H9 (cell line): ENCODE data around the gene FOXO1. TPM values are rescaled to one million over a fixed set of nuclear protein-coding genes. Genes with fewer than 3 reads are reported as not detected.
A peak's percentile ranks its signal among the peaks of the same experiment; 100 is the strongest.

Source experiments
- DNase-seq: peaks from one replicate; pipeline ENCODE4 v3.0.0-alpha.2; 2017
- H2AFZ ChIP-seq: one replicate; pipeline ENCODE4 v1.6.1; 2013; ENCODE audit warnings: mild to moderate bottlenecking, low read length, control low read depth, moderate library complexity
- H2AK5ac ChIP-seq: 2 replicates; pipeline ENCODE4 v1.6.1; 2013; ENCODE audit warnings: low read length, control low read depth, mixed read lengths; ENCODE audit not compliant: insufficient read length
- H2BK120ac ChIP-seq: one replicate; pipeline ENCODE4 v1.6.1; 2013; ENCODE audit warnings: low read depth, mild to moderate bottlenecking, low read length, control low read depth, inconsistent platforms; ENCODE audit not compliant: poor library complexity, severe bottlenecking
- H2BK12ac ChIP-seq: 2 replicates; pipeline ENCODE4 v1.6.1; 2013; ENCODE audit warnings: low read length, control low read depth, mixed read lengths, low read depth; ENCODE audit not compliant: insufficient read length
- H2BK15ac ChIP-seq: 2 replicates; pipeline ENCODE4 v1.6.1; 2013; ENCODE audit warnings: low read depth, low read length, control low read depth
- H2BK20ac ChIP-seq: one replicate; pipeline ENCODE4 v1.6.1; 2013; ENCODE audit warnings: low read depth, mild to moderate bottlenecking, low read length, control low read depth, inconsistent platforms; ENCODE audit not compliant: poor library complexity, severe bottlenecking
- H2BK5ac ChIP-seq: 2 replicates; pipeline ENCODE4 v1.6.1; 2013; ENCODE audit warnings: low read length, control low read depth, mixed read lengths; ENCODE audit not compliant: insufficient read length
- H3K14ac ChIP-seq: 2 replicates; pipeline ENCODE4 v1.6.1; 2013; ENCODE audit warnings: low read length, control low read depth; ENCODE audit not compliant: insufficient read depth
- H3K18ac ChIP-seq: 2 replicates; pipeline ENCODE4 v1.6.1; 2013; ENCODE audit warnings: low read depth, mild to moderate bottlenecking, mixed read lengths, low read length, control low read depth; ENCODE audit not compliant: insufficient read length
- H3K23ac ChIP-seq: 2 replicates; pipeline ENCODE4 v1.6.1; 2013; ENCODE audit warnings: low read length, control low read depth, mixed read lengths, low read depth; ENCODE audit not compliant: insufficient read length
- H3K23me2 ChIP-seq: 2 replicates; pipeline ENCODE4 v1.6.1; 2013; ENCODE audit warnings: low read depth, mild to moderate bottlenecking, mixed read lengths, low read length, control low read depth; ENCODE audit not compliant: insufficient read length, poor library complexity, severe bottlenecking
- H3K27ac ChIP-seq: 2 replicates; pipeline ENCODE4 v1.5.1; 2013; ENCODE audit warnings: low read length, control low read depth, mixed read lengths, low read depth; ENCODE audit not compliant: insufficient read length
- H3K27me3 ChIP-seq: 2 replicates; pipeline ENCODE4 v1.6.1; 2013; ENCODE audit warnings: low read length, control low read depth, inconsistent platforms; ENCODE audit not compliant: insufficient read depth
- H3K4ac ChIP-seq: 2 replicates; pipeline ENCODE4 v1.6.1; 2013; ENCODE audit warnings: low read depth, mild to moderate bottlenecking, control low read depth, inconsistent platforms, low read length, moderate library complexity
- H3K4me1 ChIP-seq: 2 replicates; pipeline ENCODE4 v1.6.1; 2013; ENCODE audit warnings: low read length, control low read depth, inconsistent platforms; ENCODE audit not compliant: insufficient read depth
- H3K4me2 ChIP-seq: 2 replicates; pipeline ENCODE4 v1.6.1; 2013; ENCODE audit warnings: low read length, control low read depth, mixed read lengths; ENCODE audit not compliant: insufficient read length, insufficient read depth
- H3K56ac ChIP-seq: 2 replicates; pipeline ENCODE4 v1.6.1; 2013; ENCODE audit warnings: low read depth, mild to moderate bottlenecking, mixed read lengths, low read length, control low read depth; ENCODE audit not compliant: insufficient read length
- H3K79me1 ChIP-seq: 2 replicates; pipeline ENCODE4 v1.6.1; 2013; ENCODE audit warnings: low read depth, mild to moderate bottlenecking, moderate library complexity, low read length, control low read depth, inconsistent platforms; ENCODE audit not compliant: insufficient read depth, poor library complexity, severe bottlenecking
- H3K79me2 ChIP-seq: 2 replicates; pipeline ENCODE4 v1.6.1; 2013; ENCODE audit warnings: low read length, control low read depth, inconsistent platforms; ENCODE audit not compliant: insufficient read depth
- H3K9ac ChIP-seq: 2 replicates; pipeline ENCODE4 v1.6.1; 2013; ENCODE audit warnings: low read length, control low read depth, mixed read lengths; ENCODE audit not compliant: insufficient read length; ENCODE audit errors: extremely low read depth
- H3K9me3 ChIP-seq: one replicate; pipeline ENCODE4 v1.6.1; 2013; ENCODE audit warnings: low read depth, low read length, inconsistent platforms; ENCODE audit not compliant: control insufficient read depth
- H3T11ph ChIP-seq: one replicate; pipeline ENCODE4 v1.6.1; 2013; ENCODE audit warnings: mild to moderate bottlenecking, low read length, control low read depth, inconsistent platforms
- H4K20me1 ChIP-seq: one replicate; pipeline ENCODE4 v1.6.1; 2013; ENCODE audit not compliant: control insufficient read depth, insufficient read length, insufficient read depth
- H4K5ac ChIP-seq: 2 replicates; pipeline ENCODE4 v1.6.1; 2013; ENCODE audit warnings: low read depth, mild to moderate bottlenecking, mixed read lengths, low read length, control low read depth; ENCODE audit not compliant: insufficient read length
- H4K8ac ChIP-seq: replicated peaks from 2 replicates; pipeline ENCODE4 v1.6.1; 2013; ENCODE audit warnings: low read length, control low read depth, mixed read lengths, low read depth; ENCODE audit not compliant: insufficient read length
- H4K91ac ChIP-seq: 2 replicates; pipeline ENCODE4 v1.6.1; 2013; ENCODE audit warnings: low read depth, mild to moderate bottlenecking, moderate library complexity, mixed read lengths, low read length, control low read depth; ENCODE audit not compliant: insufficient read length
- H3K27ac Mint-ChIP-seq, 3 experiments: 2 replicates in 2 of 3; 3 replicates in 1 of 3; pipeline ENCODE4 v1.8.0; 2020 to 2021; ENCODE audit warnings: mixed read lengths in 3 of 3, mild to moderate bottlenecking in 1 of 3, moderate library complexity in 1 of 3
- H3K27me3 Mint-ChIP-seq: 2 replicates; pipeline ENCODE4 v1.8.0; 2021; ENCODE audit warnings: low read depth, mild to moderate bottlenecking, moderate library complexity, mixed read lengths
- H3K36me3 Mint-ChIP-seq, 3 experiments: 2 replicates in 2 of 3; 3 replicates in 1 of 3; pipeline ENCODE4 v1.8.0; 2020 to 2021; ENCODE audit warnings: low read depth in 3 of 3, mixed read lengths in 3 of 3; ENCODE audit not compliant: insufficient read depth in 1 of 3
- H3K4me1 Mint-ChIP-seq, 2 experiments: 2 replicates each; pipeline ENCODE4 v1.8.0; 2020; ENCODE audit warnings: mixed read lengths in 2 of 2
- H3K4me3 Mint-ChIP-seq, 2 experiments: 2 replicates in 1 of 2; 3 replicates in 1 of 2; pipeline ENCODE4 v1.8.0; 2020 to 2021; ENCODE audit warnings: mild to moderate bottlenecking in 2 of 2, mixed read lengths in 2 of 2, moderate library complexity in 1 of 2
- H3K9me3 Mint-ChIP-seq, 2 experiments: 2 replicates in 1 of 2; 3 replicates in 1 of 2; pipeline ENCODE4 v1.8.0; 2020; ENCODE audit warnings: mild to moderate bottlenecking in 2 of 2, mixed read lengths in 2 of 2, moderate library complexity in 1 of 2
- CTCF ChIP-seq: fragments of 200-600 bp; sonication (generic); conservative IDR thresholded peaks from 3 replicates; pipeline ENCODE4 v1.8.0; 2021; ENCODE audit warnings: antibody characterized with exemption, mild to moderate bottlenecking
- WGBS: extraction: QIAGEN DNeasy Blood & Tissue Kit; methylation state at CpG from one replicate; pipeline ENCODE4 v1.1.7; 2013; ENCODE audit warnings: missing lambda C conversion rate, low lambda C conversion rate, mixed read lengths; ENCODE audit not compliant: insufficient read length; ENCODE audit errors: extremely low coverage; 5-methylcytosine and 5-hydroxymethylcytosine counted together
- total RNA-seq: library from RNA; stranded (reverse); gene quantifications from 2 replicates; pipeline ENCODE4 v1.2.1, GENCODE V29; 2021

Gene FOXO1
- total RNA-seq, 1 experiment from 2014 or later, result 44.6 TPM

- Histone ChIP-seq H3K14ac (no peak overlapping the region), H3K18ac (peak overlapping the region; percentile 50), H2BK20ac (no peak overlapping the region), H3K79me2 (no peaks in the 10 kb centered on the region; the same call in 1 of the 2 replicates), H3K27ac (peak overlapping the region; percentile 84), H2BK120ac (no peak overlapping the region), H3K56ac (no peak overlapping the region), H2BK5ac (peak overlapping the region; percentile 23), H3K4me1 (peaks cover 6% of the 10 kb centered on the region; the same call in 1 of the 2 replicates), H3K27me3 (no peaks in the 10 kb centered on the region), H3T11ph (no peak overlapping the region), H3K9ac (no peak overlapping the region), H4K8ac (no peak overlapping the region), H2AFZ (no peak overlapping the region), H2BK12ac (no peak overlapping the region), H3K4me2 (peak overlapping the region; percentile 44), H2BK15ac (no peak overlapping the region), H3K79me1 (no peaks in the 10 kb centered on the region), H3K4ac (no peak overlapping the region), H3K23ac (no peak overlapping the region), H3K23me2 (no peaks in the 10 kb centered on the region), H4K20me1 (no peaks in the 10 kb centered on the region), H4K91ac (no peak overlapping the region), H4K5ac (no peak overlapping the region), H3K9me3 (no peaks in the 10 kb centered on the region), H2AK5ac (no peak overlapping the region)
- Mint-ChIP-seq H3K27ac (peak overlapping the region; percentile 48 to 79 (median 65); a peak in 5 of 7 replicates), H3K4me1 (peaks cover 30 to 31% of the 10 kb centered on the region in 2 experiments), H3K4me3 (no peak overlapping the region), H3K9me3 (no peaks in the 10 kb centered on the region), H3K36me3 (no peaks in the 10 kb centered on the region), H3K27me3 (no peaks in the 10 kb centered on the region)
- no peak for TF ChIP-seq CTCF
- peak; percentile 49 for DNase-seq
- WGBS, result no CpG with 5 or more reads among the region's 8 CpGs
These were observed 126.0 kb downstream of the FOXO1 start for GRCh38 chr13:40540328-40541044.
